GM18511 (cell line): ENCODE data around the gene MR1.

ENCODE experiments used
- ATAC-seq: cut with Tn5 transposase; IDR thresholded peaks from one replicate; pipeline ENCODE4 v1.9.1; 2021; ENCODE audit warnings: mild to moderate bottlenecking, moderate library complexity; ENCODE audit not compliant: unreplicated experiment

Gene MR1

GRCh38 chr1:181105134-181106021, 71.6 kb downstream of the MR1 start:
- ATAC-seq, result peak; percentile 85

- no peak for ATAC-seq
These were observed 72.2 kb downstream of the MR1 start for GRCh38 chr1:181106022-181106312.

- ATAC-seq, result no peak
These were observed 72.7 kb downstream of the MR1 start for GRCh38 chr1:181106479-181106878.

GRCh38 chr1:181107711-181108110, 73.9 kb downstream of the MR1 start:
- ATAC-seq, result no peak

- no peak for ATAC-seq
These were observed 74.6 kb downstream of the MR1 start for GRCh38 chr1:181108304-181108867.

- ATAC-seq, result no peak
These were observed 76.2 kb downstream of the MR1 start for GRCh38 chr1:181110013-181110412.
